HG03097 (cell line): ENCODE data around the gene PWWP2B.

ENCODE experiments used
- ATAC-seq: cut with Tn5 transposase; IDR thresholded peaks from one replicate; pipeline ENCODE4 v1.9.1; 2021; ENCODE audit not compliant: unreplicated experiment, low FRiP score

Gene PWWP2B

DNA sequence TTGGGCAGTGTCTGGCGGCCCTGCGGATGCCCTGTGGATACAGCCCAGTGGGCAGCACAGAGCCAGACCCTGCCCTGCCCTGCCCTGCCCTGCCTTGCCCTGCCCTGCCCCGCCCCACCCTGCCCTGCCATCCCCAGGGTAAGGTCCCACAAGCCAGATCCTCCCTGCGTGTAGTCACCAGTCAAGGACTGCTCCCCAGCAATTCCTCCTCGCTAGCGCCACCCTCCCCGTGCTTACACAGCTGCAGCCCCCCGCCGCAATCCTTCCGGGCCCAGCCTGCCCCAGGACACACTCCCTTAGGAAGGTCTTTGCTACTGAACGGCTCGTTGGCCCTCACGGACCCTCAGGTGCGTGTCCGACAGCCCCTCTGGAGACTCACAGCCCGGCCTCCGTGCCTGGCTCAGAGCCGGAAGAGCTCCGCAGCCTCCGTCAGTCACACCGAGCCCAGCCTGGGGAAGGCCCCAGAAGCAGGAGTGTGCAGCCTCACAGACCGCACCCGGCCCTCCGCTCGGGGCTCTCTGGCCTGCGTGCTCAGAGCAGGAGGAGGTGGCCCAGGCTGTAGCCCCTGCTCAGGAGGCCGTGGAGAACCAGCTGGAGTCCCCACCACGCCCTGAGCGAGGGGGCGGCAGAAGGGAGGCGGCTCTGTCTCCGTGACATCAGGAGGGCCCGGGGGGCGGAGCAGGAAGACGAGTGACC is 68.3 kb downstream of the PWWP2B start:
- no peak for ATAC-seq

DNA sequence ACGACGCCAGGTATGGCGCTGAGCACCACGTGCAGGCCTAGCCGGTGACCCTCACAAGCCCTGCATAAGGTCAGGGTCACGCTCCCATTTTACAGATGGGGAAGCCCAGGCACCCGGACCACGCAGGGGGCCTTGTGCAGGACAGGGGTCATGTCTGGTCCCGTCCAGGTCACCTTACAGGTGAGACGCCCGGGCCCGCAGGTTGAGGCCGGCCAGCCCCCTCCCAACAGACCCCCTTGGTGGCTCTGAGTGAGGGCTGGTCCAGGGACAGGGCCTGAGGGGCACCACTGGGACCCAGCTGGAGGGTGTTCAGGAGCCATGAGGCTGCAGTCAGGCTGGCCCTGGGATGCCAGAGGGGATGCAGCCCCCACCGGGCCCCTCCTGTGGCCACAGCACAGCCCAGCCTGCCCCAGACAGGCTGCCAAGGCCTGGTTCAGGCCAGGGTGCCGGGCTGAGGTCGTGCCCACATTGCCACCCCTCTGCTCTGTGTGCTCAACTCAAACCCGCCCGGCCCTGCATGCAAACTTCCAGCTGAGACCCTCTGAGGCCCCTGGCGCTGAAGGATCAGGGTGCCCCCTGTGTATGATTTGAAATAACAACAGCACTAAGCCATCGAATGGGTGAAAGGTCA is 69.0 kb downstream of the PWWP2B start:
- no peak for ATAC-seq

DNA sequence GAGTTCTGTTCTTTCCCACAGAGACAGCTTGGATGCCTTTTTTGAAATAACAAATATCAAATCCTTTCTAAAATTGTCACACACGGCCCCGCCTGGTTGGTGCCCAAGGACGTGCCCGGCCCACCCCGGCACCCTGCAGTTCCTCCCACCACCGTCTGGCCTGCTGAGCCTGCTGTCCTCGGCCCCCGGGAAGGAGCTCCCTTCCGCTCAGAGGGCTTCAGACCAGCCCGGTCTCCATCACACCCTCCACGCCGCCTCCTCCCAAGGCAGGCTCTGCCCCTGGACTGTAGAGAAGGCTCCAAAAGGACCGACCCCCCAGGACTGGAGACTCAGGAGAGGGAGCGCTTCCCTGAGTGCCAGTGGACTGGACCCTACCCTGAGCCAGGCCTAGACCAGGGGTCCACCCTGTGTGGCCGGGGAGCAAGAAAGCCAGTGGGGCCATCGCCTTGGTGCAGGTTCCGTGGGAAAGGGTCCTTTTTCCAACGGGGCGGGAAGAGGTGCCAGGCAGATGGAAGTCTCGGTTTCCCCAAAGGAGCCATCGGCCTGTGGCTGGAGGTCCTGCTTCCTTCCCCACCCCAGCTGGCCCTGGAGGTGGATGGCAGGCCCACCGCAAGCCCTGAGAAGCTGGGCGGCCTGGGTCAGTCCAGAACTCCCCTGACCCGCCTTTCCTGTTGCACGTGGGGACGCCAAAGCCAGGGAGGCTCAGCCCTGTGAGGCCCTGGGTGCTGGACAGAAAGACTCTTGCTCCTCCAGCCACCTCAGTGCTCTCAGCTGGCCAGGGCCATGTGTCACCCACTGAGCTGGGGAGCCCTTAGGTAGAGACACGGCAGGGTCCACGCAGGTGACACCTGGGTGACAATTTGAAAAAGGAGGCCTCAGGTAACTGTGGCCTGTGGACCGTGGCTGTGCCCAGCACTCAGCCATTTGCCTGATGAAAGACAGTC is 69.8 kb downstream of the PWWP2B start:
- ATAC-seq, result no peak
